GM18517 (cell line): Measurements from ENCODE around the gene ZNF148.
"Not testable (repeated sequence)": the region's sequence is repeated elsewhere in the genome, so short reads cannot be mapped to it uniquely, and the experiment has no call there.

Experiments used
- ATAC-seq: cut with Tn5 transposase; IDR thresholded peaks from one replicate; pipeline ENCODE4 v1.9.1; 2021; ENCODE audit warnings: mild to moderate bottlenecking, moderate library complexity; ENCODE audit not compliant: unreplicated experiment

ZNF148 gene, protein sequence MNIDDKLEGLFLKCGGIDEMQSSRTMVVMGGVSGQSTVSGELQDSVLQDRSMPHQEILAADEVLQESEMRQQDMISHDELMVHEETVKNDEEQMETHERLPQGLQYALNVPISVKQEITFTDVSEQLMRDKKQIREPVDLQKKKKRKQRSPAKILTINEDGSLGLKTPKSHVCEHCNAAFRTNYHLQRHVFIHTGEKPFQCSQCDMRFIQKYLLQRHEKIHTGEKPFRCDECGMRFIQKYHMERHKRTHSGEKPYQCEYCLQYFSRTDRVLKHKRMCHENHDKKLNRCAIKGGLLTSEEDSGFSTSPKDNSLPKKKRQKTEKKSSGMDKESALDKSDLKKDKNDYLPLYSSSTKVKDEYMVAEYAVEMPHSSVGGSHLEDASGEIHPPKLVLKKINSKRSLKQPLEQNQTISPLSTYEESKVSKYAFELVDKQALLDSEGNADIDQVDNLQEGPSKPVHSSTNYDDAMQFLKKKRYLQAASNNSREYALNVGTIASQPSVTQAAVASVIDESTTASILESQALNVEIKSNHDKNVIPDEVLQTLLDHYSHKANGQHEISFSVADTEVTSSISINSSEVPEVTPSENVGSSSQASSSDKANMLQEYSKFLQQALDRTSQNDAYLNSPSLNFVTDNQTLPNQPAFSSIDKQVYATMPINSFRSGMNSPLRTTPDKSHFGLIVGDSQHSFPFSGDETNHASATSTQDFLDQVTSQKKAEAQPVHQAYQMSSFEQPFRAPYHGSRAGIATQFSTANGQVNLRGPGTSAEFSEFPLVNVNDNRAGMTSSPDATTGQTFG

DNA sequence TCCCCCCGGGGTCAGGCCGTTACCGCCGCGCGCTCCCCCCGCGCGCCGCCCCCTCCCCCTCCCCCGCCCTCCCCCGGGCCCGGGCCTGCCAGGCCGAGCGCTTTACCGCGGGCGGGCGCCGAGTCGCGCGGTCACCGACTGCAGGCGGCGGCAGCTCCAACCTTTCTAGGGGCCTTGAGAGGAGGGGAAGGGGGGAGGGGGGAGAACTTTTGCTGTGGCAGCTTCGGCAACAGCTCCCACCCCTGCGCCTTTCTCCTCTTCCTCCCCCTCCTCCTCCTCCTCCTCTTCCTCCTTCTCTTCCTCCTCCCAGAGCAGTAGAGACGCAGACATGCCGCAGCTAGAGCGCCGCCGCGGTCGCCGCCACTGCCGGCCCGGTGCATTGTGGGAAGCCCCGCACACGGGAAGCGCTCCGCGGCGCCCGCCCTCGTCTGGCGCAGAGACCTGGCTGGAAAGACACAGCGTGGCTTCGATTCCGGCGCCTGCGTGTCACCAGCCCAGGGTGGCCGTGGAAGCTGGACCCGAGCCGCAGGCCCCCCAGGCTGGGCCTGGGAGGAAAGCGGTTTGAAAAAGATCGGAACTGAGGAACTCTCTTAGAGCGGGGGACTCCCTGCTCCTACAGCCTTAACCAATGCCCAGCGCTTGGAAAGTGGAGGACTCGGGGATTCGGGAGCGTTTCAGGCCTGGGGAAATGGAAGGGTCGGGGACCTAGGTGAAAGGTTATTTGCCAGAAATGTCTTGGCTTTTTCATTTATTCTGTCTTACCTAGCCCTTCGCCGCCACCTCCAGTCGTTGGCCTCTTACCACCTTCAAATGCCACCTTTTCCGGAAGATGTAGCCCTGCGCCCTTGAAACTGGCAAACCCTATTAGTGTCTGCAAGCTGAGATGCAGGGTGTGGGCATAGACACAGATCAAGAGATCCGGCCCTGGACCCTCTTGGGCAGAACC, at the start of gene ZNF148:
TSS of gene ZNF148 (minus strand) at position 330 of the 946 bp plus-strand sequence. CDS start 61,685 bp downstream, outside the sequence.
- ATAC-seq, result peak; percentile 81

DNA sequence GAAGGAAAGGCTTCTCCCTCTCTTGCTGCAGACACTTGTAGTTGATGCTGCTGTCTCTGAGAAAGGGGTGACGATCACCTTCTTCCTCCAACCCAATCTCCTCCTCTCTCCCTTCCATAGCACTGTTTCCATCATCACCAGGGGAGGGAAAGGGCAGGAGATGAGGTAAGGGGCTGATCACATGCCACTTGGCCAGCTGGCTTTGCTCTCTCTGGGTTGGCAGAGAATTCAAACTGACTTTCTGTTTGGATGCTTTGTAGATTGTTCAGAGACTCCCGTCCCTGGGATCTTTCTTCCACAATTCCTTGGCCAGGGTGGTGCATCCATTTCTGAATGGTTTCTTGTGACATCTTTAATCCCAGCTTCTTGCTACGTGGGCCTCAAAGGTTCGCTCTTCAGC, 43.2 kb upstream of the ZNF148 start:
- no peak for ATAC-seq

DNA sequence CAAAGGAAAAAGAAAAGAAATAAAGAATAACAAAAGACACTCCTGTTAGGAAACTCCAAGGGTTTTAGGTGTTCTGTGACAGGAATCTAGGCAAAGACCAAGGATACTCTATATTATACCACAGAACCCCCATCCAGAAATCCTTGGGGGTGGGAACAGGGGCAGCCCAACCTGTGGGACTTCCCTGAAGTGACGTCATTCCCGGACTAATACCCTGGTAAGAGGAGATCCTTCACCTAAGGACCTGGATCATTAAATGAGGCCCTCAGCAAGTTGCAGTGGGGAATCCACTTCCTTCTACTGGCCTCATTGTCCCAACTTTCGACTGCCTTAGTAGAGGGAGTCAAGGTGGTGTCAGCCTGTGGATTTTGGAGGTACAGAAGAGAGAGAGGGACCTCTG, 41.1 kb upstream of the ZNF148 start:
- no peak for ATAC-seq

DNA sequence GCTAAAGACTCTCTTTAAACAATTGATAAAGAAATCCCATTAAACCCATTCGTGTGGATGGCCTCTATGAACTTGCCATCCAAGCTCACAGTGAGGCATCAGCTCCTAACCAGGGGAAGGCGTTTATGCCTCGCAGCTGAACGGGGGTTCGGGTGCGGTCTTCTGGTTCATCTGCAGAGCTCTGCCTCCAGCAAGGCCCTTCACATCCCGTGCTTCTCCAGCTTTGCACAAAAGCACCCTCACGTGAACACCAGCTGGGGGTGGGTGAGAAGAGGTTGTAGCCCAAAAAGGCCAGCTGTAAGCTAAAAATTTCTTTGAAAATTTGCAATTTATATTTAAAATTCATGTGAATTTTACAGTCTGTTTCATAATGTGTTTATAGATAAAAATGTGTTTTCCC, 39.5 kb upstream of the ZNF148 start:
- no peak for ATAC-seq

DNA sequence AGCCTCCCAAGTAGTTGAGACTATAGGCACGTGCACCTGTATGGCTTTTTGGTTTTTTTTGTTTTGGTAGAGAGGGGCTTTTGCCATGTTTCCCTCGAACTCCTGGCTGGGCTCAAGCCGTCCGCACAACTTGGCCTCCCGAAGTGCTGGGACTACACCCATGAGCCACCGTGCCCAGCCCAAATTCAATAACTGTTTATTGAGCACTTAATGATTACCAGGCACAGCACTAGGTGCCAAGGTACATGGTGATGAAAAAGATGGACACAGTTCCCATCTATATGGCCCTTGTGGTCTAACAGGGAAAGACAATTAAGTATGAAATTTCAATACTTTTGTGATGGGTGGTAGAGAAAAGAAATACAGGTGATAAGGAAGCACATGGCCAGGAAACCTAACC, 35.8 kb upstream of the ZNF148 start:
- no peak for ATAC-seq

DNA sequence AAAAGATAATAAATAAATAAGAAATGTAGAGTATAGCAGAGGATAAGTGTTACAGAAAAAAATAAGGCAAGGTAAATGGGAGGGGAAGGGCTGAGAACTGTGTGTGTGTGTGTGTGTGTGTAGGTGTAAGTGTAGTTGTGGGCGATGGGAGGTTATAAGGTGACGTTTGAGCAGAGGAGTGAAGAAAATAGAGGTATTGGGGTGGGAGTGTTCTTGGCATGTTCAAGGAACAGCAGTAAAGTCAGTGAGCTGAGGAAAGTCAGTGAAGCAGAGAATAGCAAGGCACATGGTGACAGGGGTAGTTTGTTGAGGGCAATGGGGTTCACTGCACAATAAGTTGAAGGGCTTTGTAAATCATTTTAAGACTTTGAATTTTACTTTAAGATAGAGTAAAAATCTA, 30.9 kb upstream of the ZNF148 start:
- no peak for ATAC-seq

DNA sequence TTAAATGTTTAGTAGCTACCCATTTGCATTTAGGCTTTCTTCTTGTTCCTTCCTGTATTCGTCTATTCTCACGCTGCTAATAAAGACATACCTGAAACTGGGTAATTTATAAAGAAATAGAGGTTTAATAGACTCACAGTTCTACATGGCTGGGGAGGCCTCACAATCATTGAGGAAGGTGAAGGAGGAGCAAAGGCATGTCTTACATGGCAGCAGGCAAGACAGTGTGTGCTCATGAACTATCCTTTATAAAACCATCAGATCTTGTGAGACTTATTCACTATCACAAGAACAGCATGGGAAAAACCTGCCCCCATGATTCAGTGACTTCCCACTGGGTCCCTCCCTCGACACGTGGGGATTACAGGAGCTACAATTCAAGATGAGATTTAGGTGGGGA, 30.4 kb upstream of the ZNF148 start:
- not testable (repeated sequence) for ATAC-seq

DNA sequence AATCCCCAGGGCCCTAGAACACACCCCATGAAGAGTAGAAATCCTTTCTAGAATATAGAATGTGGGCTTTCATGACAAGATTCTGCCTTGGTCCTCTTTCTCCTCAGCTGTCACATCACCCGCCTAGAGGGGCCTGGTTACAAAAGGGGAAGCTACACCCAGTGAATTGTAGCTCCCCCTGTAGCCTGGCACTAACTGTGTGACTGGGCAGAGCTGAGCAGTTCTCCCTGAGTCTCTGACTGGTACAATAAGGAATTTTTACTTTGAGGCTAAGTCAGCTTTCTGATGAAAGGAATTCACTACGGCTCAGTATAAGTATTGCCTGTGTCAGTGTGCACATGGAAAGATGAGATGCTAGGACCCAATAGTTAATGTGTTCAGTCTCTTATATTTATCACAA, 28.7 kb upstream of the ZNF148 start:
- no peak for ATAC-seq

DNA sequence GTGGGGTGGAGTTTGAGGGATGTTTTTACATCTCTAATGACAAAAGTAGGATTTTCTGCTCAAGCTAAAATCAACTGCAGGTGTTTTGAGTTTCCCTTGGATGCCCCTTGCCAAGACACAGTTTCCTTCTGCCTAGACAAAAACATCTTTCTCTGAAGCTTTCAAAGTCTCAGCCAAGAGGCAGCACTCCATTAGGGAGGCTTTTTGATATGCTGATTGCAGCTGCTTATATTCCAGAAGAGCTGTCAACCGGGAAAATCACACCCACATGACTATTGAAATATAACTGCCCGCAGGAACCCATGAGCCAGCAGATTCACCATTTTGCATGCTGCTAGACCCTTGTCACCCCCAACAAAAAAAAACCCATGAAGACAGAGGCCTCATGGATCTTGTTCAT, 27.5 kb upstream of the ZNF148 start:
- no peak for ATAC-seq

DNA sequence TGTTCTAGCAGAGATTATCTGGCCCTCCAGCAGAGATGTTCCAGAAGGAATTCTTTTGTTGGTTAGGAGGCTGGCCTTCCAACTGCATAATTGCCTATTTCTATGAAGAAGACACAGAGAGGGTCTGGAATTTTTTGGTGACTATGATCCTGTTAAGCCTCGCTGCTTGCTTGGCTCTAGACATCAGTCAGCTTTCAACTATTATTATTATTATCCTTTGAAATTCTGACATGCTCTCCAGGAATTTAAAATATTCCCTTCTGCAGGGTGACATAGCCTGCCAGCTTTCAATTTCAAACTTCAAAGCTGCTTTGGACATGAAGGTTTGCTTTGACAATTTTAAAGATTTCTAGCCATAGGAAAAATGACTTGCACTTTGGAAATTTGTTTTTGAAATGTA, 26.3 kb upstream of the ZNF148 start:
- ATAC-seq, result no peak

DNA sequence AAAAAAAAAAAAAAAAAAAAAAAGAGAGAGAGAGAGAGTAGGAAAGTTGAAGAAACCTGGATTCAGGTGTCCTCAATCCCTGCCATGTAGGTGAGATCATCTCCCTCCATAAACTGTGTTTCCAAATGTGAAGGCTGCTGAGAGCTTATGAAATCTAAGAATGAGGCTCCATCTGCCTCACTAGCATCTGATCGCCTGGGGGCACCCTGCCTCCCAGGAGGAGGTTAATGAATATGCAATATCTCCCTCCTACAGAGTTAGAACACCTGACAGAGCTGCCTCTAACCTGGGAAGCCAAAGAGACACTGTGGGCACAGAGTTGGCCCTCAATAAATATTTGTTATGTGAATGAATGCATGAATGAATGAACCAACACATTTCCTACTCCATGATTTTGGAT, 23.8 kb upstream of the ZNF148 start:
- no peak for ATAC-seq

DNA sequence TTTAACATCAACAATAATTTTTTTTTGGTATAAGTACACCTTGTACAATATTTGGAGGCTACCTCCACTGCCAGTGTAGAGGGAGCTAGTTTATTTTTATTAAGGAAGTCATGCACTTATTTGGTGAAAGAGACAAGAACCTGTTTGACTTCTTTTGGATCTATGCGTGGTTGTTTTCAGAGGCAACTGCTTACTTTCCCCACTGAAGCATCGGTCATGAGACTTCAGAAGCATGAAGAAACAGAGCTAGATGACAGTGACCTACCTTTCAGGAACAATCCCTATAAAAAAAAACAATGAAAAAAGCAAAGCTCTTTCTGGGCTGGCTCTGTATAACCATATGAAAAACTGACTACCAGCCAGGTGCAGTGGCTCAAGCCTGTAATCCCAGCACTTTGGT, 20.0 kb upstream of the ZNF148 start:
- no peak for ATAC-seq

DNA sequence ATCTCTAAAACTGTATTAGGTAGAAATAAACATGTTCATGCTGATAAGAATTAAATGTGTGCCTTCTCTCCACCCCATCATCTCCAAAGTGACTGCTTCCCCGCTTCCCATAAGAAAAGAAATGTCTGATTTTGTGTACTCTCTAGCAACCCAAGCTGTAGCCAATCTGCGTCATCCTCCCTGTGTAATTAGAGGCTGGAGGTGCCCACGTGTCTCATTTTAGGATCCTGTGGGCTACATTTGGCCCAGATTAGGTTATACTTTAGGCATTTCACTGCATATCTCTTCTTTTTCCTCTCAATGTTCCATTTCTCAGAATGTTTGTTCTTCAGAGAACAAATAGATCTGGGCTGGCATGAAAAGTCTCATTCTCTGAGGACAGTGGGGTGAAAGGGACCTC, 19.3 kb upstream of the ZNF148 start:
- no peak for ATAC-seq

DNA sequence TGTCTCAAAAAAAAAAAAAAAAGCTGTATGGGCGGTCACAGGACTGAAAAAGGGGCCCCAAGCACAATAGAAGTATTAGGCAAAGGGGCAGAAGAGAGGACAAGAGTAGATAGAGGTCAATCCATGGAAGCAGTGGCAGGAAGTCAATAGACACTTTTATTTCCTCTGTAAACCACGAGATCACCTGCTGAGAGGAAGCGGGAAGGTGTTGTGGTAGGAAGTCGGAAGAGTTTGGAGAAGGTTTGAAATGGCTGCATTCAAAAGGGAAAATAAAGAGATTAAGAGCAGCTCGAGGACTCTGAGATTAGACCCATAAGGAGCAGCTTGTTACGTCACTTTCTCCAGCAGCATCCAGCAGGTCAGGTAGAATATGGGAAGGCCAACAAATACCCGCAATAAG, 14.2 kb upstream of the ZNF148 start:
- no peak for ATAC-seq

DNA sequence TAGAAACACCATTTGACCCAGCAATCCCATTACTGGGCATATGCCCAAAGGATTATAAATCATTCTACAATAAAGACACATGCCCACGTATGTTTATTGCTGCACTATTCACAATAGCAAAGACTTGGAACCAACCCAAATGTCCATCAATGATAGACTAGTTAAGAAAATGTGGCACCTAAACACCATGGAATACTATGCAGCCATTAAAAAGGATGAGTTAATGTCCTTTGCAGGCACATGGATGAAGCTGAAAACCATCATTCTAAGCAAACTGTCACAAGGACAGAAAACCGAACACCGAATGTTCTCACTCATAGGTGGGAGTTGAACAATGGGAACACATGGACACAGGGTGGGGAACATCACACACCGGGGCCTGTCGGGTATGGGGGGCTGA, 13.2 kb upstream of the ZNF148 start:
- not testable (repeated sequence) for ATAC-seq

DNA sequence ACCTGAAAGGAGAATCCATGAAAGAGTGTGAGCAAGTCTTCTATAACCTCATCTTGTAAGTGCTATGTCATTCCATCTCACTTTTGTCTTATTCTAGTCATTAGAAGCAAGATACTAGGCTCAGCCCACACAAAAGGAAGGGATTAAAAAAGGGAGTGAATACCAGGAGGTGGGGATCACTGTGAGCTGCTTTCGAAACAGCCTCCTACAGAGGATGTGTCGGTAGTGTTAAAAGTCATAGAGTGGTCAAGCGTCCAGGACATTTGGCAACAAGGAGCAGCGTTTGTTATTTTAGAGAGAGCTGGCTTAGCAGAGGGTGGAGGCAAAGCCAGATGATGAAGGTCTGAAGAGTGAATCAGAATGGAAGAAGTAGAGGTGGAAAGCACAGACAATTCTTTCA, 11.7 kb upstream of the ZNF148 start:
- ATAC-seq, result no peak

DNA sequence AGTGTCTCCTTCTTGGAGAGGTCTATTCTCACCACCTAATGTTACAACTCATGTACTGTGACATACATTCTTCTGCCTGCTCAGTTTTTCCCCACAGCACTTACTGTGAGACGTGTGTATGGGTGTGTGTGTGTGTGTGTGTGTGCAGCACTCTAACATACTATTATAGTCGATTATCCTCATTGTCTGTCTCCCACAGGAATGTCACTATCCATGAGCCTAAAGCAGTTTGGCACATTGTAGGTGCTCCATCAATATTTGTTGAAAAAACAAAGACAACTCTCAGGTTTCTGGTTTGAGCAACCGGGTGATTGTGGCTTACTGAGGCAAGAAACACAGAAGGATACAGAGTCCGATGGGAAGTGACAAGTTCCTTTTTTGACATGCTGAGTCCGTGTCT, 8.6 kb upstream of the ZNF148 start:
- no peak for ATAC-seq

DNA sequence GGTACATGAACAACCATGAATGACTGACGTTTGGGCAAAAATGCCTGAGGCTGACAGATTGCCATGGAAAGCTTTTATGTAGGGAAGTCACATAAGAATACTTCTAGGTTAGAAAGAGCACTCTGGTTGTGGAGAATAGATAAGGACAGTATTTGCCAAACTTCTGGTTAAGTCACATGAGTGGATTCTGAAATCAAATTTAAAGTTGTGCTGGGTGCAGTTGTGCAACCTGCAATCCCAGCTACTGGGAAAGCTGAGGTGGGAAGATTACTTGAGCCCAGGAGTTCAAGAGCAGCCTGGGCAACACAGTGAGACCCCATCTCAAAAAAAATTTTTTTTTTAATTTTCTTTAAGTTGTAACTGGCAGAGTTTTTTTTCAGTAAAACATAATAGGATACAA, 7.2 kb upstream of the ZNF148 start:
- no peak for ATAC-seq

DNA sequence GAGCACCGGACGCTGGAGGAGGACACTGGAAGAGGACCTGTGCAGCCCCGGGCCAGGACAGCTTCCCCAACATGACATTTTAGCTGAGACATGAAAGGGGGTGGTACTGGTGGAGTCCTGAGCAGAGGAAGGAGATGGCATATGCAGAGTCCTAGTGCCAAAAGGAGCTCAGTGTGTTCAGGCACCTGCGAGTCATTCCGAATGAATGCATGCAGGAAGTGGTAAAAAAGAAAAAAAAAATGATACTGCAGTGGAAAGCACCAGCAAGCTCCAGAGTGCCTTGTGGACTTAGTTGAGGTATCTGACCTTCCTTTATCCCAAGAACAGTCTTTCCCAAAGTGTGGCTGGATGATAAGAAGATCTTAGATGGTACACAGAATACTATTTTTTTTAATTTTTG, 6.6 kb upstream of the ZNF148 start:
- no peak for ATAC-seq

DNA sequence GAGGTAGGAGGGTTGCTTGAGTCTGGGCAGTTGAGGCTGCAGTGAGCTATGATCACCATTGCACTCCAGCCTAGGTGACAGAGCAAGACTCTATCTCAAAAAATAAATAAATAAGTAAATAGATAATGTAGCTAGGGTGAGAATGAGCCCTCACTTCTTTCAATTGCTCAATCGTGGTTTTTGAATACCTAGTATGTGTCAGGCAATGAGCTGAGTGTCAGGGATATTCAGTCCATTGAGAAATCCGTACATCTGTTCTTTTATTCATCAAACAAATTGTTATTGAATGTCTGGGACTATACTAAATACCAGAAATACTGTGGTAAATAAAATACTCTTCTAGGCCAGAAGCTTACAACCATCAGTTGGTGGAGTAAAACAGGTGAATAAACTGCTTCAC, 6.2 kb upstream of the ZNF148 start:
- no peak for ATAC-seq

DNA sequence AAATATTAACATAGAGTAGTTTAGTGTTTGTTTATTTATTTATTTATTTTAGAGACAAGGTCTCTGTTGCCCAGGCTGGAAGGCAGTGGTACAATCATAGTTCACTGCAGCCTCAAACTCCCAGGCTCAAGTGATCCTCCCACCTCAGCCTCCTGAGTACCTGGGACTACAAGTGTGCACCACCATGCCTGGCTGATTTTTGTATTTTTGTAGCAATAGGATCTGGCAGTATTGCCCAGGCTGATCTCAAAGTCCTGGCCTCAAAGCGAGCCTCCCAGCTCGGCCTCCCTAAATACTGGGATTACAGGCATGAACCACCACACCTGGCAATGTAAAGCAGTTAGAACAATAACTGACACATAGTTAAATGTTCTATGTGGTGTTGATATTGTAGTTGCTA, 4.4 kb upstream of the ZNF148 start:
- ATAC-seq, result no peak
